ENCODE results near the gene ZSCAN26.

ZSCAN26 gene

GRCh38 chr6:28266962-28267694 is at the start of gene ZSCAN26:
Gene ZSCAN26 (plus strand): TSS chr6:28267143. CDS start chr6:28271920, 4,777 bp downstream.
- DNase-seq (peak; percentile 90 to 91), ATAC-seq (peak; percentile 98)
- no peaks in the 10 kb centered on the region for H3K9me3 Mint-ChIP-seq
- peaks cover 19% of the 10 kb centered on the region for H3K4me1 Mint-ChIP-seq
- H3K27ac Mint-ChIP-seq = no peak within 1 kb of the TSS
- H3K4me3 Mint-ChIP-seq = no peak within 1 kb of the TSS
- no peaks in the 10 kb centered on the region for H3K27me3 Mint-ChIP-seq

DNA sequence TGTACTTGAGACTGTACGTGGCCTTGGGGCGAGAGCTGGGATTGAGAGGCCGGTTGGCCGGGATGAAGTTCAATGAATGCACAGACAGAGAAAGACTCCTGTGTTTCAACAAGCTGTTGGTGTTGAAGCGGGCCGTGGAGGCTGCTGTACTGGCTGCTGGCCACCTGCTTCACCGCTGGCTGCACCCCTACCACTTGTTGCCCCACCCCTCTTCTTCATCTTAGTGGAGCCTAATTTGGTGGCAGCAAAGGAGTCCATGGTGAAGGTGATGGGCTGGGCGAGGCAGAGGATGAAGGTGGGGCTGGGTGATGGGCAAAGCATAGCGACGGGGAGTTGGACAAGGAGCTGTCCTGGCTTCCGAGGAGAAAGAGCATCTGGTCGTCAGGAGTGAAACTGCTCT is 49.1 kb upstream of the ZSCAN26 start:
- Mint-ChIP-seq H3K4me3 (peak overlapping the region; percentile 72 to 85), H3K27ac (no peak overlapping the region), H3K9me3 (no peaks in the 10 kb centered on the region), H3K27me3 (peaks cover 89% of the 10 kb centered on the region), H3K4me1 (peaks cover 14% of the 10 kb centered on the region)
- DNase-seq (no peak), ATAC-seq (no peak)

GRCh38 chr6:28218312-28219248 is 48.4 kb upstream of the ZSCAN26 start:
- ATAC-seq = peak; percentile 88
- peaks cover 89% of the 10 kb centered on the region for H3K27me3 Mint-ChIP-seq
- no peaks in the 10 kb centered on the region for H3K9me3 Mint-ChIP-seq
- H3K27ac Mint-ChIP-seq = peak overlapping the region in 1 of 2 donors; percentile 50
- peaks cover 9% of the 10 kb centered on the region for H3K4me1 Mint-ChIP-seq
- H3K4me3 Mint-ChIP-seq = peak overlapping the region; percentile 83 to 85
- peak; percentile 34 to 45 for DNase-seq

GRCh38 chr6:28220257-28221133 is 46.4 kb upstream of the ZSCAN26 start:
- ATAC-seq (no peak), DNase-seq (no peak)
- no peak overlapping the region for H3K4me3 Mint-ChIP-seq
- peaks cover 18% of the 10 kb centered on the region for H3K4me1 Mint-ChIP-seq
- H3K9me3 Mint-ChIP-seq = no peaks in the 10 kb centered on the region
- H3K27me3 Mint-ChIP-seq = peaks cover 85% of the 10 kb centered on the region
- H3K27ac Mint-ChIP-seq = no peak overlapping the region

DNA sequence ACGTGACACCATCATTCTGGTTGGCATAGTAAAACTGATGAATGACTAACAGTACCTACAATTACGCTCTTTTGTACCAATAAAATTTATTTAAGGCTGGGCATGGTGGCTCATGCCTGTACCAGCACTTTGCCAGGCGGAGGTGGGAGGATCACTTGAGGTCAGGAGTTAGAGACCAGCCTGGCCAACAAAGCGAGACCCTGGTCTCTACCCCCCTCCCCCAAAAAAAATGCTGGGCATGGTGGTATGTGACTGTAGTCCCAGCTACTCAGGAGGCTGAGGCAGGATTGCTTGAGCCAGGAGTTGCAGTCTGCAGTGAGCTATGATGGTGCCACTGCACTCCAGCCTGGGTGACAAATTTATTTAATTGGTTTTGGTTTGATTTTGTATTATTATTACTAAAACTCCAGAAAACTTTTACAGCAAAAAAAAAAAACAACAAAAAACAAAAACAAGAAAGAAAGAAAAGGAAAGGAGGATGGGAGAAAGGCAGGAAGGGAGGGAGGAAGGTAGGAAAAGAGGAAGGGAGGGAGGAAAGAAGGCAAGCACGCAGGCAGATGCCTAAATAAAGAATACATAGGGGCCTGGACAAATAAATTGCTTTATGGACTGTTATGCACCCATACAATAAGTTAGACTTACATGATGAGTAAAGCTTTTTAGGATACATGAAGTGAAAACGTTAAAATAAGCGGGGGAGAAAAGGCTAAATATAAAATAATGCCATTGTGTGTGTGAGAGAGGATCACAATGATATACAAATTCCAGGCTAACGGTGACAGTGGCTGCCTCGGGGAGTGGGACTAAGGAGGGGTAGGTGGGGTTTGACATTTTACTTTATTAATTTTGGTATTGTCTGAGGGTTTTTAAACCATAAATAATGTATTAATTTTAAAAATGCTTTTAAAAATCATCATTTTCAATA is 42.5 kb upstream of the ZSCAN26 start:
- Mint-ChIP-seq H3K27me3 (peaks cover 47% of the 10 kb centered on the region), H3K4me1 (peaks cover 8% of the 10 kb centered on the region), H3K27ac (peak overlapping the region; percentile 91 to 92), H3K4me3 (peak overlapping the region; percentile 86 to 91), H3K9me3 (no peaks in the 10 kb centered on the region)
- no peak for ATAC-seq
- DNase-seq = no peak

DNA sequence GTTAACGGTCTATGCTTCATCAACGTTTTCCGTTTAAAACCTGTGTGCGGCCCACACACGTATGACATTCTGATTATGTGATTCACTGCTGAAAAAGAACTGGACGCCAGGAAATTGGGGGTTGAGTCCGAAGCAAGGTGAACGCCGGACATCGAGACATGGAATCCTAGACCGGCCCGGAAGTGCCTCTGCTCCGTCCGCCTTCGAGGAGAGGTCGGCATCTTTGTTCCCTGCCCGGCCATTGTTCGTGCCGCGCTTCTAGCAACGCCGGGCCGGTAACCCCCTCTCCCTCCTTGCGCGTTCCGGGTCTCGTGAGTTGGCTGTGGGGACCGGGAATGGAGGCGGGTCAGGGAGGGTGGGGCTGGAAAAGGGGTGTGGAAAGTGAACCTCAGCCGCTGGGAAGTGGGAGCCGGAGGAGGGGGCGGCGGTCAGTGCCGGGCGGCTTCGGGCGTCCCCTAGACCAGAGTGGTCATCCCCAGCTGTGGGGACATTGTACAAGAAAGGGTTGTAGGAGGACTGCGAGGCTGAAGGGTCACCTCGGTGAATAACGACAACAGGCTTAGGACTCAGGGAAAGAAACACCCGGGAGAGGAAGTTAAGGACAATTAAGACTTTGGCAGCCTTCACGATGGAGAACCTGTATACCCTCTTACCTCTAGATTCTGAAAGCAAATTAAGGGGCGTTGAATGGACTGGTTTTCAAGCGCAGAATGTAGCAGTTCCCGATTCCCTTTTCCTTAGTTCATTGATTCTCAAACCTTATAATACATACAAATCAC is 41.7 kb upstream of the ZSCAN26 start, which contains the start of gene ZSCAN9:
TSS of gene ZSCAN9 (plus strand) at position 220 of the 779 bp plus-strand sequence. CDS start 1,810 bp downstream, outside the sequence.
- peaks cover 8% of the 10 kb centered on the region for H3K4me1 Mint-ChIP-seq
- DNase-seq = peak; percentile 46 to 58
- no peaks in the 10 kb centered on the region for H3K9me3 Mint-ChIP-seq

GRCh38 chr6:28226460-28226859 is 40.5 kb upstream of the ZSCAN26 start:
- H3K4me3 Mint-ChIP-seq = peak overlapping the region in 1 of 2 donors; percentile 91
- H3K4me1 Mint-ChIP-seq = peaks cover 8% of the 10 kb centered on the region
- H3K27me3 Mint-ChIP-seq = peaks cover 32% of the 10 kb centered on the region
- H3K27ac Mint-ChIP-seq = no peak overlapping the region
- no peaks in the 10 kb centered on the region for H3K9me3 Mint-ChIP-seq
- no peak for DNase-seq
- no peak for ATAC-seq

More for the DNA sequence above, 41.7 kb upstream of the ZSCAN26 start, which contains the start of gene ZSCAN9:
- Mint-ChIP-seq H3K27ac (peak within 1 kb of the TSS; percentile 91 to 92), H3K4me3 (peak within 1 kb of the TSS; percentile 86 to 91), H3K27me3 (peaks cover 42% of the 10 kb centered on the region)
- peak; percentile 89 for ATAC-seq

DNA sequence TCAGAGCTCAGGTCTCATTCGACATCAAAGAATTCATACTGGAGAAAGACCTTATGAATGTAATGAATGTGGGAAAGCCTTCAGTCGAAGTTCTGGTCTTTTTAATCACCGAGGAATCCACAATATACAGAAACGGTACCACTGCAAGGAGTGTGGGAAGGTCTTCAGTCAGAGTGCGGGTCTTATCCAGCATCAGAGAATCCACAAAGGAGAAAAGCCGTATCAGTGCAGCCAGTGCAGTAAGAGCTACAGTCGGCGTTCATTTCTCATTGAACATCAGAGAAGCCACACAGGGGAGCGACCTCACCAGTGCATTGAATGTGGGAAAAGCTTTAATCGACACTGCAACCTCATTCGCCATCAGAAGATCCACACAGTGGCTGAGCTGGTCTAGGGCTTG is 34.2 kb upstream of the ZSCAN26 start:
- no peak overlapping the region for H3K4me3 Mint-ChIP-seq
- no peak overlapping the region for H3K27ac Mint-ChIP-seq
- DNase-seq (no peak), ATAC-seq (no peak)
- peaks cover 15% of the 10 kb centered on the region for H3K27me3 Mint-ChIP-seq
- peaks cover 0 to 7% of the 10 kb centered on the region in 2 donors for H3K9me3 Mint-ChIP-seq
- H3K4me1 Mint-ChIP-seq = no peaks in the 10 kb centered on the region

DNA sequence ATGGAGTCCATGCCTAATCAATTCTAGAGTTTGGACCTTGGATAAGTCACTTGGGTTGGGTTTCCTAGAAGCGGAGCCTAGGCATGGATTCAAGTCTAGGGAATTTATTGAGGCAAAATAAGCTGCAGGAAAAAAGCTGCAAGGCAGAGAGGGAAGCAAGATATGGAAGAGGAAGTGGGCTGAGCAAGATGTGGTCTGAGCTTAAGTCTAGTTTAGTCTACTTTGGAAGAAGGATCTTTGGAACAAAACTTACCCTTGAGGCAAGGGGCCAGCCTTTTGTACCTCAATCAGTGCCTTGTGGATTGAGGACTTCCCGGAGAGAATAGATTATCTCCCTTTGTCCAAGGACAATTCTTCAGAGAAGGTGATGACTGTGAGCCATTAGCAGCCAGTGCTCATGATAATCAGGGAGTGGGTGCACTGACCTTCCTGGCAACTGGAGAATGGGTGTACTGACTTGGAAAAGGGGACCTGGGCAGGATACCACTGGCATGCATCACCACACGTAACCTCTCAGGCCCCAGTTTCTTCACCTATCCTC is 31.0 kb upstream of the ZSCAN26 start:
- Mint-ChIP-seq H3K4me1 (no peaks in the 10 kb centered on the region), H3K9me3 (peaks cover 0 to 7% of the 10 kb centered on the region in 2 donors), H3K27ac (no peak overlapping the region), H3K27me3 (peaks cover 15% of the 10 kb centered on the region), H3K4me3 (no peak overlapping the region)
- DNase-seq (no peak), ATAC-seq (no peak)

DNA sequence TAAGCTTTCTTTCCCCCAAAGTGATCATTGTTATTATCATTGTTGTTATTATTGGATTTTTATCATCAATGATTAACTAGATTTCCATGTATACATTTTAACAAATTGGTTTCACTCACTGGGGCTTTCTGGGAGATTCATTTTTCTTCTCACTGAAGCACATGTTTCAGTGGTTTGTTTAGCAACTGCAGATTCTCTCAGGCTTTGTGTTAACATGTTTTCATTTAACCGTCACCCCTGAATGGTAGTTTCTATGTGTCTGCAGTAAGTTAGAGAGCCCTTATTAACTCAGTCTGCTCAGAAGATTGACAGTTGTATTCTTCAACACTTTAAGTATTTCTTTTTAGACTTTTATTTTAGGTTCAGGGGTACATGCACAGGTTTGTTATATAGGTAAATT is 27.3 kb upstream of the ZSCAN26 start:
- Mint-ChIP-seq H3K4me3 (no peak overlapping the region), H3K9me3 (no peaks in the 10 kb centered on the region), H3K27ac (no peak overlapping the region), H3K4me1 (no peaks in the 10 kb centered on the region), H3K27me3 (peaks cover 15% of the 10 kb centered on the region)
- DNase-seq (no peak), ATAC-seq (no peak)

DNA sequence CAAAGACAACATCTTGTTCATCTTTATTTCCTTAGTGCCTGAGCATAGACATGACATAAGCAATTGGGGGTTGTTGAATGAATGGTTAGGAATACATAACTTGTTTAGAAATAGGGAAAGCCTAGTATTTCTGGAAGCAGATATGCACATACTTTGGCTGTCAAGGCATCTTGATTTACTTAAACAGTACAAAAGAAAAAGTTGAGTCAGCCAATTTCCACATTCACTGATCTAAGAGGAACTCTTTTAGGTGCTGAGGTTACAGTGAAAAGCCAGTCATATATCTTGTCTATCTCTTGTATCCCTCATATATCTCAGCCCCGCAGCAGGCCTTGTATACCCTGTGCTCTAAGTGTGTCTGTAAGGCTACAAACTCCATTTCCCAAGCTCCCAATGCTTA is 26.5 kb upstream of the ZSCAN26 start:
- H3K27ac Mint-ChIP-seq = no peak overlapping the region
- H3K4me1 Mint-ChIP-seq = no peaks in the 10 kb centered on the region
- ATAC-seq = no peak

GRCh38 chr6:28243946-28244345 is 23.0 kb upstream of the ZSCAN26 start:
- DNase-seq (no peak), ATAC-seq (no peak)
- H3K4me3 Mint-ChIP-seq = no peak overlapping the region
- H3K4me1 Mint-ChIP-seq = peaks cover 5% of the 10 kb centered on the region
- no peak overlapping the region for H3K27ac Mint-ChIP-seq
- no peaks in the 10 kb centered on the region for H3K9me3 Mint-ChIP-seq
- H3K27me3 Mint-ChIP-seq = no peaks in the 10 kb centered on the region

More for the DNA sequence above, 26.5 kb upstream of the ZSCAN26 start:
- no peak for DNase-seq
- no peaks in the 10 kb centered on the region for H3K9me3 Mint-ChIP-seq
- peaks cover 7% of the 10 kb centered on the region for H3K27me3 Mint-ChIP-seq
- H3K4me3 Mint-ChIP-seq = no peak overlapping the region

DNA sequence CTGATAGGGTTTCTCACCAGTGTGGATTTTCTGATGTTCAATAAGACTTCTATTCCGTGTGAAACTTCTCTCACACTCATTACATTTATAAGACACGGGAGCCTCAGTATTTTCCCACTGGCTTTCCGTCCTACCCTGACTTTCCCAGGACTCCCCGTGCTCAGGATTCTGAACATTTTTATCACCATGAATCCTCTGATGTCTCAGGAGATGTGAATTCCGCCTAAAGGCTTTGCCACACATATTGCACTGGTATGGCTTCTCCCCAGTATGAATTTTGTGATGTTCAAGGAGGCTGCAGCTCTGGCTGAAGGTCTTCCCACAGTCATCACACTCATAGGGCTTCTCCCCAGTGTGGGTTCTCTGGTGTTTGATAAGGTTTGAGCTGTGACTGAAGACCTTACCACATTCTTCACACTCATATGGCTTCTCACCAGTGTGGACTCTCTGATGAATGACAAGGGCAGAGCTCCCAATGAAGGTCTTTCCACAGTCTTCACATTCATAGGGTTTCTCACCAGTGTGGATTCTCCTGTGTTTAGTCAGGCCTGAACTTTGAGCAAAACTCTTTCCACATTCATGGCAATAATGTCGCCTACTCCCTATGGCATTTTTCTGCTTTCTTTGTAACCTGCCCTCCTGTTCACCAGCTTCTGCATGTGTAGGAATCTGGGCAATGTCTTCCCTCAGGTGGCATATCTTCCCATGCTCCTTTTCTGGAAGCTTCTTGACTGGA is 21.6 kb upstream of the ZSCAN26 start:
- no peaks in the 10 kb centered on the region for H3K9me3 Mint-ChIP-seq
- H3K4me1 Mint-ChIP-seq = peaks cover 16% of the 10 kb centered on the region

More for the DNA sequence above, 21.6 kb upstream of the ZSCAN26 start:
- no peak overlapping the region for H3K27ac Mint-ChIP-seq
- DNase-seq (no peak), ATAC-seq (no peak)
- H3K4me3 Mint-ChIP-seq = no peak overlapping the region
- H3K27me3 Mint-ChIP-seq = no peaks in the 10 kb centered on the region

Data from stimulated activated naive CD8-positive, alpha-beta T cell treated with anti-CD3 and anti-CD28 coated beads, Interleukin-15, amount 100 ng/mL, for 72 hours (primary cell).